Measurements from ENCODE around the gene RHOBTB1. TPM values are rescaled to one million over a fixed set of nuclear protein-coding genes. Genes with fewer than 3 reads are reported as not detected.
A peak's percentile ranks its signal among the peaks of the same experiment; 100 is the strongest.

RHOBTB1 gene
- total and polyA plus RNA-seq, 9 of the 15 experiments (the other 6 are each of a cell fraction or from before 2014, with no cell fraction given), result 1.7 to 11.7 (median 9.3) TPM

DNA sequence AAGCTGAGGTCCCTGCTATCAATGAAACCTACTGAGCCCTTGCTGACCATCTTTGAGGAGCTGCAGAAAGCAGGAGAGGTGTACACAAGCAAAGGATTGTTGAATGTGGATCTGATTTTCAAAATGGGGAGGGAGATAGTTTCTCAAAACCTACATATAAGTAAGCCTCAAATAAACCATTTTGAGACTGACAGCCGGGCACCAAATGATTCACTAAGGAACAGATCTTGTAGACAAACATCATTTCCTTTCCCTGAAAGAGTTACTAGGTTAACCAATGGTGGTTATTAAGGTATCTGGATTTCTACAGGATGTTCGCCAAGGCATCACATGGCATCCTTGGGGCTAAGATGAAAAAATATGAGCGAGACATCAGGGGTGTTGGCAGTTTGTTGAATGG is 24.5 kb upstream of the RHOBTB1 start:
- intact Hi-C loops (cut with micrococcal nuclease), result loop anchor here (5.0 kb wide), 1 partner anchor 314 kb away; no protein-coding TSS in a partner anchor
- no TSS peak for BruUV-seq (replicated peaks)
- DNase-seq (ENCODE audit: extremely low read depth in 1 of 4, low spot score in 3 of 4) (no peak), ATAC-seq (peak; percentile 48), FAIRE-seq (no peak)
- no peaks in the 10 kb centered on the region for H3K9me3 ChIP-seq (replicated peaks; ENCODE audit: control insufficient read depth, insufficient read depth, low read depth, low read length)
- H3K4me3 ChIP-seq, result no peak overlapping the region
- H3K9me1 ChIP-seq (ENCODE audit: control insufficient read depth, insufficient read depth, low read length), result no peaks in the 10 kb centered on the region
- in situ Hi-C loops (cut with MboI), result loop anchor here (10.0 kb wide), 1 partner anchor 154 kb away; no protein-coding TSS in a partner anchor
- POLR2A ChIA-PET, result interaction anchor here (1.0 to 1.5 kb wide), 4 partner anchors 10 to 190 kb away, joined by 3 to 4 read pairs (median 3); partner anchors contain the start of genes CDK1 and RHOBTB1
- no peak overlapping the region for H3K9ac ChIP-seq (ENCODE audit: insufficient read depth in 1 of 2, low read depth in 2 of 2, low read length in 2 of 2)
- H2AFZ ChIP-seq (ENCODE audit: low read depth, low read length), result 0 out of 2 replicates have a peak overlapping the region, but pooled peaks have one; percentile 29
- no peaks in the 10 kb centered on the region for H3K36me3 ChIP-seq (ENCODE audit: control insufficient read depth, insufficient read depth, low read length)
- TF ChIP-seq XRCC3 (IDR thresholded peaks at IDR 0.05), result no peak
- TF ChIP-seq, protein P1, sequence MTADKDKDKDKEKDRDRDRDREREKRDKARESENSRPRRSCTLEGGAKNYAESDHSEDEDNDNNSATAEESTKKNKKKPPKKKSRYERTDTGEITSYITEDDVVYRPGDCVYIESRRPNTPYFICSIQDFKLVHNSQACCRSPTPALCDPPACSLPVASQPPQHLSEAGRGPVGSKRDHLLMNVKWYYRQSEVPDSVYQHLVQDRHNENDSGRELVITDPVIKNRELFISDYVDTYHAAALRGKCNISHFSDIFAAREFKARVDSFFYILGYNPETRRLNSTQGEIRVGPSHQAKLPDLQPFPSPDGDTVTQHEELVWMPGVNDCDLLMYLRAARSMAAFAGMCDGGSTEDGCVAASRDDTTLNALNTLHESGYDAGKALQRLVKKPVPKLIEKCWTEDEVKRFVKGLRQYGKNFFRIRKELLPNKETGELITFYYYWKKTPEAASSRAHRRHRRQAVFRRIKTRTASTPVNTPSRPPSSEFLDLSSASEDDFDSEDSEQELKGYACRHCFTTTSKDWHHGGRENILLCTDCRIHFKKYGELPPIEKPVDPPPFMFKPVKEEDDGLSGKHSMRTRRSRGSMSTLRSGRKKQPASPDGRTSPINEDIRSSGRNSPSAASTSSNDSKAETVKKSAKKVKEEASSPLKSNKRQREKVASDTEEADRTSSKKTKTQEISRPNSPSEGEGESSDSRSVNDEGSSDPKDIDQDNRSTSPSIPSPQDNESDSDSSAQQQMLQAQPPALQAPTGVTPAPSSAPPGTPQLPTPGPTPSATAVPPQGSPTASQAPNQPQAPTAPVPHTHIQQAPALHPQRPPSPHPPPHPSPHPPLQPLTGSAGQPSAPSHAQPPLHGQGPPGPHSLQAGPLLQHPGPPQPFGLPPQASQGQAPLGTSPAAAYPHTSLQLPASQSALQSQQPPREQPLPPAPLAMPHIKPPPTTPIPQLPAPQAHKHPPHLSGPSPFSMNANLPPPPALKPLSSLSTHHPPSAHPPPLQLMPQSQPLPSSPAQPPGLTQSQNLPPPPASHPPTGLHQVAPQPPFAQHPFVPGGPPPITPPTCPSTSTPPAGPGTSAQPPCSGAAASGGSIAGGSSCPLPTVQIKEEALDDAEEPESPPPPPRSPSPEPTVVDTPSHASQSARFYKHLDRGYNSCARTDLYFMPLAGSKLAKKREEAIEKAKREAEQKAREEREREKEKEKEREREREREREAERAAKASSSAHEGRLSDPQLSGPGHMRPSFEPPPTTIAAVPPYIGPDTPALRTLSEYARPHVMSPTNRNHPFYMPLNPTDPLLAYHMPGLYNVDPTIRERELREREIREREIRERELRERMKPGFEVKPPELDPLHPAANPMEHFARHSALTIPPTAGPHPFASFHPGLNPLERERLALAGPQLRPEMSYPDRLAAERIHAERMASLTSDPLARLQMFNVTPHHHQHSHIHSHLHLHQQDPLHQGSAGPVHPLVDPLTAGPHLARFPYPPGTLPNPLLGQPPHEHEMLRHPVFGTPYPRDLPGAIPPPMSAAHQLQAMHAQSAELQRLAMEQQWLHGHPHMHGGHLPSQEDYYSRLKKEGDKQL (CRISPR knock-in tag; IDR thresholded peaks at IDR 0.05; ENCODE audit: borderline replicate concordance), result no peak
- TF ChIP-seq ZKSCAN8 (CRISPR knock-in tag; IDR thresholded peaks at IDR 0.05), result no peak
- no peak for TF ChIP-seq GATAD2B (IDR thresholded peaks at IDR 0.05; ENCODE audit: borderline replicate concordance)
- no peak for TF ChIP-seq COPS2 (conservative IDR thresholded peaks at IDR 0.05)
- TF ChIP-seq, protein P2, sequence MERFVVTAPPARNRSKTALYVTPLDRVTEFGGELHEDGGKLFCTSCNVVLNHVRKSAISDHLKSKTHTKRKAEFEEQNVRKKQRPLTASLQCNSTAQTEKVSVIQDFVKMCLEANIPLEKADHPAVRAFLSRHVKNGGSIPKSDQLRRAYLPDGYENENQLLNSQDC (CRISPR knock-in tag; IDR thresholded peaks at IDR 0.05), result no peak
- TF ChIP-seq, protein P3, sequence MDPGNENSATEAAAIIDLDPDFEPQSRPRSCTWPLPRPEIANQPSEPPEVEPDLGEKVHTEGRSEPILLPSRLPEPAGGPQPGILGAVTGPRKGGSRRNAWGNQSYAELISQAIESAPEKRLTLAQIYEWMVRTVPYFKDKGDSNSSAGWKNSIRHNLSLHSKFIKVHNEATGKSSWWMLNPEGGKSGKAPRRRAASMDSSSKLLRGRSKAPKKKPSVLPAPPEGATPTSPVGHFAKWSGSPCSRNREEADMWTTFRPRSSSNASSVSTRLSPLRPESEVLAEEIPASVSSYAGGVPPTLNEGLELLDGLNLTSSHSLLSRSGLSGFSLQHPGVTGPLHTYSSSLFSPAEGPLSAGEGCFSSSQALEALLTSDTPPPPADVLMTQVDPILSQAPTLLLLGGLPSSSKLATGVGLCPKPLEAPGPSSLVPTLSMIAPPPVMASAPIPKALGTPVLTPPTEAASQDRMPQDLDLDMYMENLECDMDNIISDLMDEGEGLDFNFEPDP (CRISPR knock-in tag; IDR thresholded peaks at IDR 0.05), result no peak
- TF ChIP-seq EGR1 (conservative IDR thresholded peaks at IDR 0.05), result no peak
- no peak overlapping the region for H3K27ac ChIP-seq (ENCODE audit: extremely low read depth, low read depth, low read length)
- CTCF ChIA-PET (ENCODE audit: low intra/inter-chr PET ratio), result no interaction called here
- 88% methylated on average over 3 of the region's 3 CpGs for WGBS (ENCODE audit: insufficient coverage, low coverage, missing lambda C conversion rate)
- no peaks in the 10 kb centered on the region for H4K20me1 ChIP-seq (replicated peaks; ENCODE audit: control insufficient read depth, insufficient read depth, low read length)
- peaks cover 3 to 17% of the 10 kb centered on the region in 2 experiments; a peak in 4 of 5 replicates for H3K4me1 ChIP-seq (replicated peaks in 1 of 2; ENCODE audit: control insufficient read depth in 2 of 2, insufficient read depth in 2 of 2, low read length in 2 of 2)
- no peaks in the 10 kb centered on the region for H3K27me3 ChIP-seq (ENCODE audit: control insufficient read depth in 2 of 2, insufficient read depth in 2 of 2, low read length in 2 of 2)
- H3K79me2 ChIP-seq (ENCODE audit: control insufficient read depth, insufficient read depth, low read length), result no peaks in the 10 kb centered on the region
- H3K4me2 ChIP-seq (ENCODE audit: insufficient read depth, low read length), result no peak overlapping the region

Data from K562 (cell line).